ENCODE data around the gene TACSTD2.
"Not testable (repeated sequence)": the region's sequence is repeated elsewhere in the genome, so short reads cannot be mapped to it uniquely, and the experiment has no call there.

Gene TACSTD2

DNA sequence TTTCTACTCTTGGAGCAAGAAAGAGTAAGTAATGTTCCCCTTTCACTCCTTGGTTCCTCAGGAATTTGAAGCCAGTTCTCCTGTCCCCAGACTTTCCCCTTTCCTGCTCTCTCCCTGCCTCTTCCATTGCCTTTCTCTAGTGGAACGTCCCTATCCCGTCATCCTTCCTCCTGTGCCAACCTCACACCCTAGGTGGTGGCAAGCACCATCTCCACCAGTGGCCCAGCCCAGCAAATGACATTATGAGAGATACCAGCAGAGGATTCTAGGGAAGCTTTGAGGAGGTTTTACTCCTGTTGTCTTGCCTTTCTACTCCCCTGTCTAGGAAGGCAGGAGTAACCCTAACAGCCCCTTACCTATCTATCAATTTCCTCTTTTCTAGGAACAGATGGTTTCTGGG is 8.1 kb upstream of the TACSTD2 start:
- Histone ChIP-seq H2AFZ (no peak overlapping the region), H3K9me3 (ENCODE audit: control insufficient read depth, low read length) (no peaks in the 10 kb centered on the region), H3K4me2 (ENCODE audit: low read length) (no peak overlapping the region), H3K27me3 (ENCODE audit: control insufficient read depth, insufficient read depth, low read length) (no peaks in the 10 kb centered on the region), H3K36me3 (ENCODE audit: control insufficient read depth, insufficient read depth, low read length) (no peaks in the 10 kb centered on the region), H3K4me1 (no peaks in the 10 kb centered on the region), H3K4me3 (ENCODE audit: low read depth, low read length) (no peak overlapping the region), H3K27ac (no peak overlapping the region), H3K79me2 (no peaks in the 10 kb centered on the region), H3K9ac (no peak overlapping the region)
- TF ChIP-seq, protein P1, sequence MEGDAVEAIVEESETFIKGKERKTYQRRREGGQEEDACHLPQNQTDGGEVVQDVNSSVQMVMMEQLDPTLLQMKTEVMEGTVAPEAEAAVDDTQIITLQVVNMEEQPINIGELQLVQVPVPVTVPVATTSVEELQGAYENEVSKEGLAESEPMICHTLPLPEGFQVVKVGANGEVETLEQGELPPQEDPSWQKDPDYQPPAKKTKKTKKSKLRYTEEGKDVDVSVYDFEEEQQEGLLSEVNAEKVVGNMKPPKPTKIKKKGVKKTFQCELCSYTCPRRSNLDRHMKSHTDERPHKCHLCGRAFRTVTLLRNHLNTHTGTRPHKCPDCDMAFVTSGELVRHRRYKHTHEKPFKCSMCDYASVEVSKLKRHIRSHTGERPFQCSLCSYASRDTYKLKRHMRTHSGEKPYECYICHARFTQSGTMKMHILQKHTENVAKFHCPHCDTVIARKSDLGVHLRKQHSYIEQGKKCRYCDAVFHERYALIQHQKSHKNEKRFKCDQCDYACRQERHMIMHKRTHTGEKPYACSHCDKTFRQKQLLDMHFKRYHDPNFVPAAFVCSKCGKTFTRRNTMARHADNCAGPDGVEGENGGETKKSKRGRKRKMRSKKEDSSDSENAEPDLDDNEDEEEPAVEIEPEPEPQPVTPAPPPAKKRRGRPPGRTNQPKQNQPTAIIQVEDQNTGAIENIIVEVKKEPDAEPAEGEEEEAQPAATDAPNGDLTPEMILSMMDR (IDR thresholded peaks at IDR 0.05) = no peak

DNA sequence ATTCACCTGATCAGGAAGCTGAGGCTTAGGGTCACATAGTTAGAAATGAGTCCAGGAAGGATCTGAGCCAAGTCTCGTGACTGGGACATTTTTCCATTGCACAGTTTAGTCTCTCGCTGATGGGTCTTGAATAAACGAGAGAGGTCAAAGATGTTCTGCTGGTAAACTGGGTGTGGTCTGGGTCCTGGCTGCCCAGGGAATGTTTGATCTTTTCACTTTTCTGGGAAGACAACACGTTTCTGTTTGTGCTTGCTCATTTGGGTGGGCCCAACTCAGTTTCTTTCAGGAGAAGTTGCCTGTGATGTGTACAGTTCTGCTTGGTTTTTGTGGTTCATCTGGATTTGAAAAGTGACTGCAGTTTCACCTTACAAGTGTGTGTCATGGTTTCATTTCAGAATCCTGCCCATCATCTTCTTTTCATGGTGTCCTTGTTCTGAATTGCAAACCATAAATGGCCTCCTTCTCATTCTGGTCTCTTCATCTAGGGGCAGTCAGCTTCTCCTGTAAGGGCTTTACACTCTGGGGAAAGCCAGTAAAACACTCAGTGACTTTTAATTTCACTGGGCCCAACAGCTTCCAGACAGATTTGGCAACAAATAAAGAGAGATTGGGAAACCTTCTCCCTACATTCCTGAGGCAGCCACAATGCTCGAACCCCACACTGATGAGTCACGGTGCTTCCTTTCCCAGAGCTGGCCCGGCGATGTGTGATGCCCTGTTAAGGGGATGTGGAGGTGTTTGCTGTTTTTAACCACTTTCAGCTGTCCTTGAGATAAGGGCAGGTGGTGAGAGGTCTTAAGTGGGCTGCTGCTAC is 7.2 kb upstream of the TACSTD2 start:
- H3K27ac ChIP-seq = no peak overlapping the region

GRCh38 chr1:58583496-58583895 is 6.4 kb upstream of the TACSTD2 start:
- TF ChIP-seq, protein P1 (IDR thresholded peaks at IDR 0.05) = no peak
- H3K4me1 ChIP-seq = no peaks in the 10 kb centered on the region
- H3K79me2 ChIP-seq = no peaks in the 10 kb centered on the region
- no peak overlapping the region for H3K4me3 ChIP-seq (ENCODE audit: low read depth, low read length)
- H3K4me2 ChIP-seq (ENCODE audit: low read length) = no peak overlapping the region
- H3K9me3 ChIP-seq (ENCODE audit: control insufficient read depth, low read length) = no peaks in the 10 kb centered on the region
- H3K27me3 ChIP-seq (ENCODE audit: control insufficient read depth, insufficient read depth, low read length) = no peaks in the 10 kb centered on the region
- no peak overlapping the region for H3K9ac ChIP-seq
- no peak overlapping the region for H2AFZ ChIP-seq
- H3K36me3 ChIP-seq (ENCODE audit: control insufficient read depth, insufficient read depth, low read length) = no peaks in the 10 kb centered on the region
- no peak overlapping the region for H3K27ac ChIP-seq

More for the DNA sequence above, 7.2 kb upstream of the TACSTD2 start:
- Histone ChIP-seq H3K4me1 (no peaks in the 10 kb centered on the region), H3K9ac (no peak overlapping the region), H2AFZ (no peak overlapping the region), H3K4me3 (ENCODE audit: low read depth, low read length) (no peak overlapping the region), H3K9me3 (ENCODE audit: control insufficient read depth, low read length) (no peaks in the 10 kb centered on the region), H3K4me2 (ENCODE audit: low read length) (no peak overlapping the region), H3K36me3 (ENCODE audit: control insufficient read depth, insufficient read depth, low read length) (no peaks in the 10 kb centered on the region), H3K79me2 (no peaks in the 10 kb centered on the region), H3K27me3 (ENCODE audit: control insufficient read depth, insufficient read depth, low read length) (no peaks in the 10 kb centered on the region)
- TF ChIP-seq, protein P1 (IDR thresholded peaks at IDR 0.05) = no peak

GRCh38 chr1:58582143-58582542 is 5.1 kb upstream of the TACSTD2 start:
- H3K27ac ChIP-seq; H3K4me2 ChIP-seq (ENCODE audit: low read length); H3K9ac ChIP-seq; H3K9me3 ChIP-seq (ENCODE audit: control insufficient read depth, low read length); H3K36me3 ChIP-seq (ENCODE audit: control insufficient read depth, insufficient read depth, low read length); H2AFZ ChIP-seq; H3K4me1 ChIP-seq; H3K27me3 ChIP-seq (ENCODE audit: control insufficient read depth, insufficient read depth, low read length); H3K4me3 ChIP-seq (ENCODE audit: low read depth, low read length); H3K79me2 ChIP-seq: not testable (repeated sequence)

DNA sequence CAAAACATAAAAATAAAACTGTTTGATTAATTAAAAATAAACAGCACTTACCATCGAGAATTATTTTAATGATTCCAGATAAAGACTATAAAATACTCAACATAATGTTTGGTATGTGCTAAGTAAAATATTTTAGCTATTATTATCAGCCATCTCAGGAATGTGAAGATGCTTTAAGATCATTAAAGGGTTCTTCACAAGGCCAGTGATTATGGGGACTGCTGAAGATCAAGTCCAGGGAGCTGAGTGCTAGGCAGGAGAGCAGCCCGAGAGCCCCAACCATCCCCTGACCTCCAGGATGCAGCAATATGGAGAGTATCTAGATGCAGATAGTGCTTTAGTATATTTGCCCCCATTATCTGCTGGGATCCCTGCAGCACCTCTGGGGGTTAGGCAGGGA is 4.6 kb upstream of the TACSTD2 start:
- Histone ChIP-seq H3K4me1 (no peaks in the 10 kb centered on the region), H3K4me3 (ENCODE audit: low read depth, low read length) (no peak overlapping the region), H3K79me2 (no peaks in the 10 kb centered on the region), H3K9me3 (ENCODE audit: control insufficient read depth, low read length) (no peaks in the 10 kb centered on the region), H3K36me3 (ENCODE audit: control insufficient read depth, insufficient read depth, low read length) (no peaks in the 10 kb centered on the region), H2AFZ (no peak overlapping the region), H3K9ac (no peak overlapping the region), H3K4me2 (ENCODE audit: low read length) (no peak overlapping the region), H3K27ac (no peak overlapping the region), H3K27me3 (ENCODE audit: control insufficient read depth, insufficient read depth, low read length) (no peaks in the 10 kb centered on the region)
- TF ChIP-seq, protein P1 (IDR thresholded peaks at IDR 0.05) = no peak
